ENCODE results near the gene MRPS22. TPM values are rescaled to one million over a fixed set of nuclear protein-coding genes. Genes with fewer than 3 reads are reported as not detected.

The MRPS22 gene
- total RNA-seq, 4 donors from 2014 or later = 32.2 to 72.6 (median 50.2) TPM

DNA sequence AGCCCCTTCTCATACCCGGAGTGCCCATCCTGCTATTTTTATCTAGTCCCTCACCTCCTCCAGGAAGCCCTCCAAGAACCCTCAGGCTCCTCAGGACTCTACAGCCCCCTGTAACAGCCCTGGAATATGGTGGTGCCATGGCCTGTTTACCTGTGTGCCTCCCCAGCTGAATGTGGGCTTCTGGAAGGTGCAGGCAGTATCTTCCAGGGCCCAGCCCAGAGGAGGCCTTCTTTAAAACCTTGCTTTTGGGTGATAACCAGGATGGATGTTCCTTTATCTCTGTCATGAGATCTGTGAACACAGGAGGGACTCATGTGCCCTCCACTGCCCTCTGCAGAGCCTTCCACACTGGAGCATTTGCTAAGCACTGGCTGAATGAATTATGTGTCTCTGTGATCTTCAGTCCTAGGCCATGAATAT is 36.7 kb upstream of the MRPS22 start:
- TF ChIP-seq, protein P1, sequence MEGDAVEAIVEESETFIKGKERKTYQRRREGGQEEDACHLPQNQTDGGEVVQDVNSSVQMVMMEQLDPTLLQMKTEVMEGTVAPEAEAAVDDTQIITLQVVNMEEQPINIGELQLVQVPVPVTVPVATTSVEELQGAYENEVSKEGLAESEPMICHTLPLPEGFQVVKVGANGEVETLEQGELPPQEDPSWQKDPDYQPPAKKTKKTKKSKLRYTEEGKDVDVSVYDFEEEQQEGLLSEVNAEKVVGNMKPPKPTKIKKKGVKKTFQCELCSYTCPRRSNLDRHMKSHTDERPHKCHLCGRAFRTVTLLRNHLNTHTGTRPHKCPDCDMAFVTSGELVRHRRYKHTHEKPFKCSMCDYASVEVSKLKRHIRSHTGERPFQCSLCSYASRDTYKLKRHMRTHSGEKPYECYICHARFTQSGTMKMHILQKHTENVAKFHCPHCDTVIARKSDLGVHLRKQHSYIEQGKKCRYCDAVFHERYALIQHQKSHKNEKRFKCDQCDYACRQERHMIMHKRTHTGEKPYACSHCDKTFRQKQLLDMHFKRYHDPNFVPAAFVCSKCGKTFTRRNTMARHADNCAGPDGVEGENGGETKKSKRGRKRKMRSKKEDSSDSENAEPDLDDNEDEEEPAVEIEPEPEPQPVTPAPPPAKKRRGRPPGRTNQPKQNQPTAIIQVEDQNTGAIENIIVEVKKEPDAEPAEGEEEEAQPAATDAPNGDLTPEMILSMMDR (IDR thresholded peaks at IDR 0.05; ENCODE audit: low read depth) = no peak

DNA sequence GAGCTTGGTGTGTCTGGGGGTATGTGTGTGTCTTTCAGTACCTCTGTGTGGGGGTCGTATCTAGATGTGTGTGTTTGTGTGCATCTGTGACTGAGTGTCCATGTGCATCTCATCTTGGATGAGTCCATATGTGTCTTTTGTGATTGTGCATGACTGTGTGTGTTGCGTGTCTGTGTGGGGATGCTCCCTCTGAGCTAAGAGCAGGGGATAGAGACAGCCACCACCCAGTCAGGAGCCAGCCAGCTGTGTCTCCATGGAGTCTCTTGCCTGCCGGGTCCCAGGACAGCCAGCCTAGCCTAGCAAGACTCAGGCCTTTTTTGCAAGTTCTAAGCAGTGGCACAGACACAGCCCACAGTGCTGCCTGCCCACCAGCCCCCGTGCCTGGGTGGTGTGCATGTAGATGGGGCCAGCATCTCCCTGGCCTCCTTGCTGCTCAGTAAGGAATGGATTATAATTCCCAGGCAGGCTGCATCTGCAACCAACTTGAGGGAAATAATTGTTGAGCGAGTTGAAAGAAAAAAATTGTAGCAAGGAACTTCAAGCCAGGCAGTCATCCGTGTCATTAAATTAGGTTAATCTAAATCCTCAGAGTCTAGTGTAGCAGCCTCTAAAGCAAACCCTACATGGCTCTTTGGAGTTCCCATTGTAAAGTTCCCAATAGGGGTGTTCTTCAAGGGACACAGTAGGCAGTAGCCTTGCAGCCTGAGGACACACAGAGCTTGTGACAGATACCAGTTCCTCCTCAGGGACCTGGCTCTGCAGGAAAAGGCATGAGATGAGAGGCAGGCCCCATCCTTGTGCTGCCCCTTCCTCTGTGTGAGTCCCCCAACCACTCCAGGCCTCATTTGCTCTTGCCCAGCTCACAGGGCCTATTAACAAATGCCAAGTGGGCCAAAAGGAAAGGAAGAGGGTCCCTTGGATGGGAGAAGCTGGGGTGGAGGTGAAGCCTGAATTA is 35.9 kb upstream of the MRPS22 start:
- TF ChIP-seq, protein P1 (IDR thresholded peaks at IDR 0.05; ENCODE audit: low read depth) = no peak

DNA sequence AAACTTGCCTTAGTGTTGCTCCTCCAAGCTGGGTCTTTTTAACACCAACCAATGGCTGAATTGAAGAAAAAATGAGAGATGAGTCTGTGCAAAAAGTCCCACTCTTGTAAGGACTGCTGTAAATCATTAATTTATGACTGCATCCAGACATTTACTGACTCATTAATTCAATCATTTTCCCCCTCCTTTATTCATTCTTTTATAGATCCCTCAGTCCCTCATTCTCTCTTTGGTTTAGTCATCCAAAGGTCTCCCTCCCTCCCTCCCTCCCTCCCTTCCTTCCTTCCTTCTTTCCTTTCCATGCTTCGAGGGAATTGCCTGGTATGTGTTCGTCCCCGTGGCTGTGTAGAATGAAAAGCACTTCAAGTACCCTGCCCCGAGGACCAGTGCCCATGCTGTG is 35.3 kb upstream of the MRPS22 start:
- TF ChIP-seq, protein P1 (IDR thresholded peaks at IDR 0.05; ENCODE audit: low read depth) = no peak

DNA sequence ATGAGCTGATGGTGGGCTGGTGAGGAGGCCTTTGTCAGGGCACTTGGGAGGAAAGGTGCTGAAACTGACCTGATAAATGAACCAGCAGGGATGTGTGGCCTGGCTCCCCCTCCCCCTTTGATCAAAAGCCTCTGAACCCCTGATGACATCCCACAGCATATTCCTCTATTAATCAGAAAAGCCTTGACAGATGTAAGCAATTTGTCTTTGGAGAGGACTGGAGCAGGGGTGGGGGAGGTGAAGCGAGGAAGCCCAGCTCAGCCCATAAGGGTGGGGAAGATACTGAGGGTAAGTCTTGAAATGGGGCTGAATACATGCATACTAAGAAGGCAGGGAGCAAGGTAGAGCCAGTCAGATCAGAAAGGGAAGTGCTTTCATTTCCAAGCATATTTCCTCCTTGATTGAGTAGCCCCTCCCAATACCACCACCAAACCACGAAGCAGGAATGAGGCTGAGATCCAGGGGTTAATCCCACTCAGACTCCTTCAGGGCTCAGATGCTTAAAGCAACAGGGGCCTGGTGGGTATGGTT is 34.7 kb upstream of the MRPS22 start:
- TF ChIP-seq, protein P1 (IDR thresholded peaks at IDR 0.05; ENCODE audit: low read depth) = no peak

DNA sequence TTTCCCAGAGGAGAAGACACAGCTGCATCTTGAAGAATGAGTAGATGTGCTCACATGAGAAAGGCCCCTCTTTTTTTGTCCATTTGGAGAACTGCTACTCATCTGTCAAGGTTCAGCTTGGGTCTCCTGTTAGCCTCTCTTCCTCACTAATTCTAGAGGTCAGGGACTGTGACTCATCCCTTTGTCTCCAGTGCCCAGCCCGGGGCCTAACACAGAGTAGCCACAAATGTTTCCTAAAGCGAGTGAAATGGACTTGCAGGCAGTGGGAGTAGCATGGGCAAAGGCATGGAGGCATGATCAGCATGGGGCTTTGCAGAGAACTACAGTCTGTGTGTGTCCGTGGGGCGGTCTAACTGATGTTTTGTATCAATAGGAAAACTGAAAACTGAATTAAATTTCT is 33.9 kb upstream of the MRPS22 start:
- TF ChIP-seq, protein P1 (IDR thresholded peaks at IDR 0.05; ENCODE audit: low read depth) = no peak

DNA sequence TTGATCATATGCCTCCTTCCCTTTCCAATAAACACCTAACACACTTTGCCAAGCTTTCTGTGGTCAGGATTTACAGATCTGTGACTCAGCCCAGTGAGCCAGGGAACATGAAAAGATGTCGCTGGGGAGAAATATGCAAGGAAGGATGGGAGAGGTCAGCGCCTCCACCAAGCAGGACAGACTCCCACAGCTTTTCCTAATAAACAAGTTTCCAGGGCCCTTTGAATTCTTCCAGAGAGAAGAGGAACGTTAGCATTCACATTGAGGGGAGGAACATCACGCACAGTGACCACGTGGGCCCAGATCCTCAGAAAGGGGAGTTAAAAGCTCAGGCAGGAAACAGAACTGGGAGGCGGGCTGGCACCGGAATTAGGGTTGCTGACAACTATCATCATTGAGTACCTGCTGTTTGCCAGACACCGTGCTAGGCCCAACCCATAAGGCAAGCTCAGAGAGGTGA is 33.3 kb upstream of the MRPS22 start:
- TF ChIP-seq, protein P1 (IDR thresholded peaks at IDR 0.05; ENCODE audit: low read depth) = no peak

DNA sequence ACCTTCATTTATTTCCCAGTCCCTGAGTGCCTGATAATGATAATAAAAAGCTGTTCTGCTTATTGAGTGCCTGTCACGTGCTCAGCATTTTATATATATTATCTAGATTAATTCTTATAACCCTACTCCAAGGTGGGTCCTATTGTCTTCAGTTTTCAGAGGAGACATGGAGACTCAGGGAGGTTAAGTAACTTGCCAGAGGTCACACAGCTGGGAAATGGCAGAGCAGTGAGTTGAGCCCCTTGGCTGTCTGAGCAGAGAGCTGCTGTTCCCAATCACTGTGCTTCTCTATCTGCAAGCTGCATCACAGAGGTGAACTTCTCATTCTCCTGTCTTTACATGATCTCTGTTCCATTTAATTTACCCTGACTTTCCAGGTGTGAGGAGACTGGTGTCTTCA is 32.3 kb upstream of the MRPS22 start:
- TF ChIP-seq, protein P1 (IDR thresholded peaks at IDR 0.05; ENCODE audit: low read depth) = no peak

Measured in subcutaneous adipose tissue (tissue), 4 donors.